ENCODE measurements around the gene ARMC12. TPM values are rescaled to one million over a fixed set of nuclear protein-coding genes. Genes with fewer than 3 reads are reported as not detected.

The ARMC12 gene
- total and polyA plus RNA-seq, 2 of the 13 experiments (the other 11 are each of a cell fraction or from before 2014, with no cell fraction given): 1.3 TPM; not detected in 1

- TF ChIP-seq ZNF619 (CRISPR knock-in tag; IDR thresholded peaks at IDR 0.05): no peak
- no peak for TF ChIP-seq ATAD3A (CRISPR knock-in tag; IDR thresholded peaks at IDR 0.05)
- TF ChIP-seq ZNF770 (CRISPR knock-in tag; IDR thresholded peaks at IDR 0.05): peak; percentile 34; the same call in 1 of the 2 replicates
- no peak for TF ChIP-seq EEA1 (CRISPR knock-in tag; IDR thresholded peaks at IDR 0.05; ENCODE audit: borderline replicate concordance)
- peak; percentile 55 for TF ChIP-seq POLR2AphosphoS5 (IDR thresholded peaks at IDR 0.05; ENCODE audit: low read depth, low read length)
- TF ChIP-seq MAFG (CRISPR knock-in tag; IDR thresholded peaks at IDR 0.05): no peak
- TF ChIP-seq, protein P1, sequence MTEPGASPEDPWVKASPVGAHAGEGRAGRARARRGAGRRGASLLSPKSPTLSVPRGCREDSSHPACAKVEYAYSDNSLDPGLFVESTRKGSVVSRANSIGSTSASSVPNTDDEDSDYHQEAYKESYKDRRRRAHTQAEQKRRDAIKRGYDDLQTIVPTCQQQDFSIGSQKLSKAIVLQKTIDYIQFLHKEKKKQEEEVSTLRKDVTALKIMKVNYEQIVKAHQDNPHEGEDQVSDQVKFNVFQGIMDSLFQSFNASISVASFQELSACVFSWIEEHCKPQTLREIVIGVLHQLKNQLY (CRISPR knock-in tag; IDR thresholded peaks at IDR 0.05): peak; percentile 48; the same call in 1 of the 2 replicates
- peak; percentile 52; the same call in 1 of the 2 replicates for TF ChIP-seq ZNF546 (CRISPR knock-in tag; conservative IDR thresholded peaks at IDR 0.05)
- peak; percentile 83 to 84 for TF ChIP-seq NR2F1 (CRISPR knock-in tag; IDR thresholded peaks at IDR 0.05)
- TF ChIP-seq FIP1L1 (IDR thresholded peaks at IDR 0.05; ENCODE audit: borderline replicate concordance, insufficient read depth, low read depth, low read length): no peak
- no peak for TF ChIP-seq ZNF777 (CRISPR knock-in tag; IDR thresholded peaks at IDR 0.05)
- TF ChIP-seq HOXA9 (CRISPR knock-in tag; IDR thresholded peaks at IDR 0.05; ENCODE audit: borderline replicate concordance): no peak
- peak; percentile 89 for TF ChIP-seq ATF7-NPFF (CRISPR knock-in tag; IDR thresholded peaks at IDR 0.05; ENCODE audit: low read depth)
- TF ChIP-seq RNF219 (CRISPR knock-in tag; IDR thresholded peaks at IDR 0.05): no peak
- TF ChIP-seq SMAD9 (CRISPR knock-in tag; IDR thresholded peaks at IDR 0.05): no peak
- no peak for TF ChIP-seq ARID2 (CRISPR knock-in tag; IDR thresholded peaks at IDR 0.05; ENCODE audit: borderline replicate concordance)
- TF ChIP-seq NR1H2 (CRISPR knock-in tag; IDR thresholded peaks at IDR 0.05; ENCODE audit: borderline replicate concordance, low read depth): no peak
- TF ChIP-seq KDM4B (CRISPR knock-in tag; IDR thresholded peaks at IDR 0.05): no peak
- TF ChIP-seq KMT2A (CRISPR knock-in tag; IDR thresholded peaks at IDR 0.05): no peak
- TF ChIP-seq ESRRA (CRISPR knock-in tag; IDR thresholded peaks at IDR 0.05; ENCODE audit: low read depth): no peak
- no peak for TF ChIP-seq HNRNPH1 (optimal IDR thresholded peaks at IDR 0.05; ENCODE audit: low read depth, low read length)
- TF ChIP-seq, protein P2, sequence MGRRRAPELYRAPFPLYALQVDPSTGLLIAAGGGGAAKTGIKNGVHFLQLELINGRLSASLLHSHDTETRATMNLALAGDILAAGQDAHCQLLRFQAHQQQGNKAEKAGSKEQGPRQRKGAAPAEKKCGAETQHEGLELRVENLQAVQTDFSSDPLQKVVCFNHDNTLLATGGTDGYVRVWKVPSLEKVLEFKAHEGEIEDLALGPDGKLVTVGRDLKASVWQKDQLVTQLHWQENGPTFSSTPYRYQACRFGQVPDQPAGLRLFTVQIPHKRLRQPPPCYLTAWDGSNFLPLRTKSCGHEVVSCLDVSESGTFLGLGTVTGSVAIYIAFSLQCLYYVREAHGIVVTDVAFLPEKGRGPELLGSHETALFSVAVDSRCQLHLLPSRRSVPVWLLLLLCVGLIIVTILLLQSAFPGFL (CRISPR knock-in tag; IDR thresholded peaks at IDR 0.05): no peak
- TF ChIP-seq ZNF598 (CRISPR knock-in tag; IDR thresholded peaks at IDR 0.05; ENCODE audit: borderline replicate concordance): peak; percentile 93; the same call in 1 of the 2 replicates
- TF ChIP-seq TOPORS (CRISPR knock-in tag; IDR thresholded peaks at IDR 0.05): no peak
- no peak for TF ChIP-seq GPN1 (CRISPR knock-in tag; IDR thresholded peaks at IDR 0.05; ENCODE audit: borderline replicate concordance)
Observed at GRCh38 chr6:35688605-35689322, 48.1 kb upstream of the ARMC12 start, which contains the start of gene FKBP5 (continued).

Data from HepG2 (cell line).